ENCODE data around the gene FBXL17. TPM values are rescaled to one million over a fixed set of nuclear protein-coding genes. Genes with fewer than 3 reads are reported as not detected.

FBXL17 gene
- total and polyA plus RNA-seq, 2 of the 13 experiments (the other 11 are each of a cell fraction or from before 2014, with no cell fraction given): 3.0 to 7.9 TPM

DNA sequence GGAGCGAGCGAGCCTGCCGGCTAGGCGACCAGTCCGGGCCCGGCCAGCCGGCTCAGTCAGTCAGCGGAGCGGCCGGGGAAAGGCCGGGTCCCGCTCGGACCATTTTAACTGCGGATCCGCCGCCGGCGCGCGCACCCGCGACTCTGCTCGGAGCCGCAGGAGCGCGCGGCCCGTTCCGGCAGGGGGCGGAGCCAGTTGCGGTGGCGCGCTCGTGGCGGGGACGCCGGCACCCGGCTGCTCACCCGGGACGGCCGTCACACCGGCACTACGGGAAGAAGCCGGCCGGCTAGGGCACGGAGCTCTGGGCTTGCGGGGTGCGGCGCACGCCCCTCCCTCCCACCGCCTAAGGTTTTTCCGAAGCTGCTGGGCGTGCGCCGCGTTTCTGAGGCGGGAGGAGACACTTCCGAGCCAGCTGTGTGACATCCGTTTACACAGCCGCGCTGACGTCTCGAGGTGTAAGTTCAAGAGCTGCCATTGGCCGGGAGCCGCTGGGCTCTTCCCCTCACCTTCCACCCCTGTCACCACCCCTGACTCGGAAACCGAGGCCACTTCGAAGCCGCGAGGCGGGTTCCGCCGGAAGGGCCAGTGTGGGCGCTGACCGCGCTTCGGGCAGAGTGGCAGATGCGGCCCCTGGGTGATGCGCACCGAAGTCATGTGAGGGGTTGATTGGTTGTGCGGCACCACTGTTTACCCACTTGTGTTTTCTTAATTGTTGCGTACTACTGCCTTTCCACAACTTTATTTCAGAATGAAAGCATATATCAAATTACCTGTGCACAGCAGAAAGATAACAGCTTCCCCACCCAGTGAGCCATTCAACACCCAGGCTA is at the start of gene FBXL17 (continued):
- TF ChIP-seq, protein P1, sequence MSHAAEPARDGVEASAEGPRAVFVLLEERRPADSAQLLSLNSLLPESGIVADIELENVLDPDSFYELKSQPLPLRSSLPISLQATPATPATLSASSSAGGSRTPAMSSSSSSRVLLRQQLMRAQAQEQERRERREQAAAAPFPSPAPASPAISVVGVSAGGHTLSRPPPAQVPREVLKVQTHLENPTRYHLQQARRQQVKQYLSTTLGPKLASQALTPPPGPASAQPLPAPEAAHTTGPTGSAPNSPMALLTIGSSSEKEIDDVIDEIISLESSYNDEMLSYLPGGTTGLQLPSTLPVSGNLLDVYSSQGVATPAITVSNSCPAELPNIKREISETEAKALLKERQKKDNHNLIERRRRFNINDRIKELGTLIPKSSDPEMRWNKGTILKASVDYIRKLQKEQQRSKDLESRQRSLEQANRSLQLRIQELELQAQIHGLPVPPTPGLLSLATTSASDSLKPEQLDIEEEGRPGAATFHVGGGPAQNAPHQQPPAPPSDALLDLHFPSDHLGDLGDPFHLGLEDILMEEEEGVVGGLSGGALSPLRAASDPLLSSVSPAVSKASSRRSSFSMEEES (CRISPR knock-in tag; IDR thresholded peaks at IDR 0.05): peak; percentile 87
- TF ChIP-seq, protein P2, sequence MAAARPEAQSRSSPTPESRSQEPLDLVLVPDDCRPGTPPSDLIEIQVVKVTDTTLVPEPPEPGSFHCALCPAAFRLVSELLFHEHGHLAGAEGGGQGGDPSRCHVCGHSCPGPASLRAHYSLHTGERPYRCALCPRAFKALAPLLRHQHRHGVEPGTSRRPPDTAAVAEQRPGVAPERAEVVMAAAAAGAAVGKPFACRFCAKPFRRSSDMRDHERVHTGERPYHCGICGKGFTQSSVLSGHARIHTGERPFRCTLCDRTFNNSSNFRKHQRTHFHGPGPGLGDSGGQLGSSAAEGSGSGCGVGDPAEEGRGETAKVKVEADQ (CRISPR knock-in tag; IDR thresholded peaks at IDR 0.05; ENCODE audit: borderline replicate concordance): peak; percentile 68; the same call in 1 of the 2 replicates
- peak; percentile 69 for TF ChIP-seq GATAD2A (CRISPR knock-in tag; IDR thresholded peaks at IDR 0.05)
- peak; percentile 81 for TF ChIP-seq XRCC5 (optimal IDR thresholded peaks at IDR 0.05; ENCODE audit: low read length)
- TF ChIP-seq NR1H2 (CRISPR knock-in tag; IDR thresholded peaks at IDR 0.05; ENCODE audit: borderline replicate concordance, low read depth): peak; percentile 36; the same call in 1 of the 2 replicates
- TF ChIP-seq, protein P3, sequence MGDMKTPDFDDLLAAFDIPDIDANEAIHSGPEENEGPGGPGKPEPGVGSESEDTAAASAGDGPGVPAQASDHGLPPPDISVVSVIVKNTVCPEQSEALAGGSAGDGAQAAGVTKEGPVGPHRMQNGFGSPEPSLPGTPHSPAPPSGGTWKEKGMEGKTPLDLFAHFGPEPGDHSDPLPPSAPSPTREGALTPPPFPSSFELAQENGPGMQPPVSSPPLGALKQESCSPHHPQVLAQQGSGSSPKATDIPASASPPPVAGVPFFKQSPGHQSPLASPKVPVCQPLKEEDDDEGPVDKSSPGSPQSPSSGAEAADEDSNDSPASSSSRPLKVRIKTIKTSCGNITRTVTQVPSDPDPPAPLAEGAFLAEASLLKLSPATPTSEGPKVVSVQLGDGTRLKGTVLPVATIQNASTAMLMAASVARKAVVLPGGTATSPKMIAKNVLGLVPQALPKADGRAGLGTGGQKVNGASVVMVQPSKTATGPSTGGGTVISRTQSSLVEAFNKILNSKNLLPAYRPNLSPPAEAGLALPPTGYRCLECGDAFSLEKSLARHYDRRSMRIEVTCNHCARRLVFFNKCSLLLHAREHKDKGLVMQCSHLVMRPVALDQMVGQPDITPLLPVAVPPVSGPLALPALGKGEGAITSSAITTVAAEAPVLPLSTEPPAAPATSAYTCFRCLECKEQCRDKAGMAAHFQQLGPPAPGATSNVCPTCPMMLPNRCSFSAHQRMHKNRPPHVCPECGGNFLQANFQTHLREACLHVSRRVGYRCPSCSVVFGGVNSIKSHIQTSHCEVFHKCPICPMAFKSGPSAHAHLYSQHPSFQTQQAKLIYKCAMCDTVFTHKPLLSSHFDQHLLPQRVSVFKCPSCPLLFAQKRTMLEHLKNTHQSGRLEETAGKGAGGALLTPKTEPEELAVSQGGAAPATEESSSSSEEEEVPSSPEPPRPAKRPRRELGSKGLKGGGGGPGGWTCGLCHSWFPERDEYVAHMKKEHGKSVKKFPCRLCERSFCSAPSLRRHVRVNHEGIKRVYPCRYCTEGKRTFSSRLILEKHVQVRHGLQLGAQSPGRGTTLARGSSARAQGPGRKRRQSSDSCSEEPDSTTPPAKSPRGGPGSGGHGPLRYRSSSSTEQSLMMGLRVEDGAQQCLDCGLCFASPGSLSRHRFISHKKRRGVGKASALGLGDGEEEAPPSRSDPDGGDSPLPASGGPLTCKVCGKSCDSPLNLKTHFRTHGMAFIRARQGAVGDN (CRISPR knock-in tag; IDR thresholded peaks at IDR 0.05): peak; percentile 99
- TF ChIP-seq PAWR (CRISPR knock-in tag; IDR thresholded peaks at IDR 0.05; ENCODE audit: borderline replicate concordance): no peak
- no peak for TF ChIP-seq ZNF337 (CRISPR knock-in tag; IDR thresholded peaks at IDR 0.05; ENCODE audit: borderline replicate concordance, low read depth)
- no peak; the same call in 1 of the 2 replicates for TF ChIP-seq SP5 (CRISPR knock-in tag; IDR thresholded peaks at IDR 0.05; ENCODE audit: borderline replicate concordance, low read depth)
- TF ChIP-seq ZSCAN30 (CRISPR knock-in tag; IDR thresholded peaks at IDR 0.05): 0 out of 2 replicates have a peak, but pooled peaks have one; percentile 11
- TF ChIP-seq HNRNPH1 (optimal IDR thresholded peaks at IDR 0.05; ENCODE audit: low read depth, low read length): no peak
- TF ChIP-seq, protein P4, sequence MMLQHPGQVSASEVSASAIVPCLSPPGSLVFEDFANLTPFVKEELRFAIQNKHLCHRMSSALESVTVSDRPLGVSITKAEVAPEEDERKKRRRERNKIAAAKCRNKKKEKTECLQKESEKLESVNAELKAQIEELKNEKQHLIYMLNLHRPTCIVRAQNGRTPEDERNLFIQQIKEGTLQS (CRISPR knock-in tag; IDR thresholded peaks at IDR 0.05): 0 out of 2 replicates have a peak, but pooled peaks have one; percentile 32
- TF ChIP-seq PHF8 (CRISPR knock-in tag; IDR thresholded peaks at IDR 0.05): peak; percentile 79
- TF ChIP-seq, protein P5, sequence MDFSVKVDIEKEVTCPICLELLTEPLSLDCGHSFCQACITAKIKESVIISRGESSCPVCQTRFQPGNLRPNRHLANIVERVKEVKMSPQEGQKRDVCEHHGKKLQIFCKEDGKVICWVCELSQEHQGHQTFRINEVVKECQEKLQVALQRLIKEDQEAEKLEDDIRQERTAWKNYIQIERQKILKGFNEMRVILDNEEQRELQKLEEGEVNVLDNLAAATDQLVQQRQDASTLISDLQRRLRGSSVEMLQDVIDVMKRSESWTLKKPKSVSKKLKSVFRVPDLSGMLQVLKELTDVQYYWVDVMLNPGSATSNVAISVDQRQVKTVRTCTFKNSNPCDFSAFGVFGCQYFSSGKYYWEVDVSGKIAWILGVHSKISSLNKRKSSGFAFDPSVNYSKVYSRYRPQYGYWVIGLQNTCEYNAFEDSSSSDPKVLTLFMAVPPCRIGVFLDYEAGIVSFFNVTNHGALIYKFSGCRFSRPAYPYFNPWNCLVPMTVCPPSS (IDR thresholded peaks at IDR 0.05): no peak
- peak; percentile 90; the same call in 1 of the 2 replicates for TF ChIP-seq HES4 (CRISPR knock-in tag; IDR thresholded peaks at IDR 0.05; ENCODE audit: borderline replicate concordance)
- TF ChIP-seq ZNF749 (CRISPR knock-in tag; IDR thresholded peaks at IDR 0.05; ENCODE audit: borderline replicate concordance): peak; percentile 92; the same call in 1 of the 2 replicates
- peak; percentile 68 for TF ChIP-seq RFX5 (IDR thresholded peaks at IDR 0.05; ENCODE audit: low read depth, low read length)
- no peak for TF ChIP-seq PAF1 (CRISPR knock-in tag; IDR thresholded peaks at IDR 0.05)
- peak; percentile 92 for TF ChIP-seq RBFOX2 (IDR thresholded peaks at IDR 0.05; ENCODE audit: low read depth, low read length)
- TF ChIP-seq ZNF7 (CRISPR knock-in tag; IDR thresholded peaks at IDR 0.05): 0 out of 2 replicates have a peak, but pooled peaks have one; percentile 22
- TF ChIP-seq MIXL1 (CRISPR knock-in tag; IDR thresholded peaks at IDR 0.05): peak; percentile 75
- no peak for TF ChIP-seq PCBP2 (optimal IDR thresholded peaks at IDR 0.05; ENCODE audit: low read depth, low read length, poor library complexity, severe bottlenecking)
